MM.1S (cell line): ENCODE measurements around the gene PPP2R2D.

ENCODE experiments used
- CTCF ChIP-seq: fragments of 300-600 bp; sonication (generic); IDR thresholded peaks from 2 replicates; pipeline ENCODE4 v1.5.1; 2016; ENCODE audit warnings: antibody characterized with exemption, low read length, mixed read lengths
- EZH2 ChIP-seq: fragments of 300-600 bp; sonication (generic); optimal IDR thresholded peaks from 2 replicates; pipeline ENCODE3; 2017; ENCODE audit warnings: low read depth, mild to moderate bottlenecking, antibody characterized with exemption, low read length, mixed read lengths
- EZH2phosphoT487 ChIP-seq: fragments of 300-600 bp; sonication (generic); IDR thresholded peaks from 2 replicates; pipeline ENCODE4 v1.6.1; 2018; ENCODE audit warnings: antibody characterized with exemption, low read length

DNA sequence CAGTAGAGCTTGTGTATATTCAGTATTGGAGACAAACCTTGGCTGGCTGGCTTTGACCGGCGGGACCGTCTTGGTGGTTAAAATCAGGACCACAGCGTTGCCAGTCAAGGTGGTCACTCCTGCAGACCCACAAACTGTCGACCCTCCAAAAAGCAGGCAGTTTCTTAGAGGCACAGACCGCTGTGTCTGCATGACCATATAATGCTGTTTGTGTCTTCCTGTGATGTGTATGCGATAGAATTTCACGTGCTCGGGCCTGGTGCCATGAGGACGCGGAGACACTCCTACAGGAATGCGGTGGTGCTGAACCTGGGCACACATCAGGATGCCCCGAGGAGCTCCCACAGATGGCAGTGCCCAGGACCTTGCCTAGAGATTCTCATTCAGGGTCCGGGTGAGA lies 46.1 kb downstream of the PPP2R2D start:
- TF ChIP-seq CTCF (no peak), EZH2 (no peak), EZH2phosphoT487 (no peak)
